PC-9 (cell line): ENCODE measurements around the gene CORIN. TPM values are rescaled to one million over a fixed set of nuclear protein-coding genes. Genes with fewer than 3 reads are reported as not detected.

Experiments
- BruUV-seq: library from RNA; stranded (reverse); fragments of 400-500 nt; replicated peaks from 2 replicates; lab custom pipeline; 2021; lab: Mats Ljungman, UMichigan
- CTCF ChIA-PET: fragments of 300-600 bp; sonication (Branson Sonifier 250); formaldehyde crosslinking; loops from one replicate; lab custom pipeline; 2022; ENCODE audit warnings: antibody characterized with exemption; lab: Charles Lee
- POLR2A ChIA-PET: fragments of 300-600 bp; sonication (Branson Sonifier 250); formaldehyde crosslinking; loops from one replicate; lab custom pipeline; 2022; ENCODE audit warnings: antibody characterized with exemption; ENCODE audit not compliant: unreplicated experiment; lab: Charles Lee
- DNase-seq, 2 experiments: peaks; one replicate each; pipeline versions ENCODE4 v3.0.0 to v3.0.0-alpha.2; 2015 to 2022; ENCODE audit warnings: mixed read lengths in 1 of 2
- H2AFZ ChIP-seq: fragments of 200-600 bp; sonication (generic); 2 replicates; pipeline ENCODE4 v1.8.1; 2017; ENCODE audit warnings: antibody characterized with exemption
- H3F3A ChIP-seq: fragments of 200-600 bp; sonication (generic); 2 replicates; pipeline ENCODE4 v1.8.1; 2017; ENCODE audit warnings: antibody characterized with exemption, mild to moderate bottlenecking, low read depth; ENCODE audit not compliant: insufficient read depth
- H3K27ac ChIP-seq: fragments of 200-600 bp; sonication (generic); 2 replicates; pipeline ENCODE4 v1.6.1; 2016; ENCODE audit warnings: mixed run types
- H3K27me3 ChIP-seq: fragments of 200-600 bp; sonication (generic); 2 replicates; pipeline ENCODE4 v1.6.1; 2016; ENCODE audit warnings: low read depth, mixed run types; ENCODE audit not compliant: insufficient read depth
- H3K36me3 ChIP-seq: fragments of 200-600 bp; sonication (generic); 2 replicates; pipeline ENCODE4 v1.6.1; 2016; ENCODE audit warnings: low read depth, mixed run types
- H3K4me1 ChIP-seq: fragments of 200-600 bp; sonication (generic); replicated peaks from 2 replicates; pipeline ENCODE4 v1.6.1; 2016; ENCODE audit warnings: mixed run types; ENCODE audit not compliant: insufficient read depth
- H3K4me2 ChIP-seq: fragments of 200-600 bp; sonication (generic); 2 replicates; pipeline ENCODE4 v1.6.1; 2017; ENCODE audit warnings: mixed run types
- H3K4me3 ChIP-seq: fragments of 200-600 bp; sonication (generic); 2 replicates; pipeline ENCODE4 v1.6.1; 2016; ENCODE audit warnings: mixed run types
- H3K79me2 ChIP-seq: fragments of 200-600 bp; sonication (generic); 2 replicates; pipeline ENCODE4 v1.6.1; 2017; ENCODE audit warnings: low read depth, mixed run types
- H3K9me2 ChIP-seq: fragments of 200-600 bp; sonication (generic); 2 replicates; pipeline ENCODE4 v1.8.1; 2017; ENCODE audit warnings: mild to moderate bottlenecking; ENCODE audit not compliant: insufficient read depth
- H3K9me3 ChIP-seq: fragments of 200-600 bp; sonication (generic); 2 replicates; pipeline ENCODE4 v1.8.1; 2016; ENCODE audit warnings: low read depth; ENCODE audit not compliant: insufficient read depth
- H4K20me1 ChIP-seq: fragments of 200-600 bp; sonication (generic); 2 replicates; pipeline ENCODE4 v1.8.1; 2017; ENCODE audit not compliant: insufficient read depth
- EZH2 ChIP-seq: fragments of 200-600 bp; sonication (generic); IDR thresholded peaks from 2 replicates; pipeline ENCODE4 v1.8.0; 2017; ENCODE audit warnings: antibody characterized with exemption, low read depth
- intact Hi-C: fragments of 100-400 bp; cut with micrococcal nuclease; formaldehyde crosslinking; loops from one replicate; pipeline ENCODE4 v1.10.0; 2022; ENCODE audit not compliant: unreplicated experiment
- total RNA-seq: library from RNA; stranded (reverse); gene quantifications from 2 replicates; pipeline ENCODE4 v1.2.3, GENCODE V29; 2021
- TF ChIP-seq, protein P1 (sequence below): fragments of 200-600 bp; sonication (generic); conservative IDR thresholded peaks from 2 replicates; pipeline ENCODE4 v1.6.1; 2017; ENCODE audit warnings: mixed run types, antibody characterized with exemption, mild to moderate bottlenecking, moderate library complexity

The CORIN gene
- total RNA-seq, 1 experiment from 2014 or later, result not detected

DNA sequence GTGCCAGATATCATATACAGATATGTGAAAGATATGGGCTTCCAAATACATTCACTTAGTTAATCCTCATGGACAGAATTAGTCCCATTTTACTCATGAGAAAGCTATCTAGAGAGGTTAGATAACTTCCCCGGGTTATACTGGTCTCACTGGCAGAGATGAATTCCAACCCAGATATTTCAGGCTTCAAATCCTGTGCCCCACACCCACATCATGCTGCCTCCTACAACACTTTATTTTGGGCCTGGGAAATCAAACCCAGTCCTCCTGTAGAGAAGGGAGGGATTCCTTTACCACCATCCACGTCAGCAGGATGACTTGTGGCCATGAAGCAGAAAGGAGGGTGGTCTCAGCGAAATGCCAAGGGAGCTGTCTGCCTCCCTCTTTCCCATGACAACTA, 239.0 kb downstream of the CORIN start:
- DNase-seq, result no peak
- Histone ChIP-seq H3K4me2 (no peak overlapping the region), H3K79me2 (no peaks in the 10 kb centered on the region), H3F3A (no peaks in the 10 kb centered on the region), H3K27ac (no peak overlapping the region), H3K27me3 (no peaks in the 10 kb centered on the region), H3K9me3 (no peaks in the 10 kb centered on the region), H3K36me3 (no peaks in the 10 kb centered on the region), H3K4me3 (no peak overlapping the region), H3K4me1 (no peaks in the 10 kb centered on the region), H4K20me1 (no peaks in the 10 kb centered on the region), H3K9me2 (no peaks in the 10 kb centered on the region), H2AFZ (no peak overlapping the region)
- TF ChIP-seq, protein P1, sequence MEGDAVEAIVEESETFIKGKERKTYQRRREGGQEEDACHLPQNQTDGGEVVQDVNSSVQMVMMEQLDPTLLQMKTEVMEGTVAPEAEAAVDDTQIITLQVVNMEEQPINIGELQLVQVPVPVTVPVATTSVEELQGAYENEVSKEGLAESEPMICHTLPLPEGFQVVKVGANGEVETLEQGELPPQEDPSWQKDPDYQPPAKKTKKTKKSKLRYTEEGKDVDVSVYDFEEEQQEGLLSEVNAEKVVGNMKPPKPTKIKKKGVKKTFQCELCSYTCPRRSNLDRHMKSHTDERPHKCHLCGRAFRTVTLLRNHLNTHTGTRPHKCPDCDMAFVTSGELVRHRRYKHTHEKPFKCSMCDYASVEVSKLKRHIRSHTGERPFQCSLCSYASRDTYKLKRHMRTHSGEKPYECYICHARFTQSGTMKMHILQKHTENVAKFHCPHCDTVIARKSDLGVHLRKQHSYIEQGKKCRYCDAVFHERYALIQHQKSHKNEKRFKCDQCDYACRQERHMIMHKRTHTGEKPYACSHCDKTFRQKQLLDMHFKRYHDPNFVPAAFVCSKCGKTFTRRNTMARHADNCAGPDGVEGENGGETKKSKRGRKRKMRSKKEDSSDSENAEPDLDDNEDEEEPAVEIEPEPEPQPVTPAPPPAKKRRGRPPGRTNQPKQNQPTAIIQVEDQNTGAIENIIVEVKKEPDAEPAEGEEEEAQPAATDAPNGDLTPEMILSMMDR, result no peak
- no peak for TF ChIP-seq EZH2
- ChIA-PET CTCF (no interaction called here), POLR2A (no interaction called here)
- BruUV-seq, result no TSS peak
- intact Hi-C loops, result no loop called here

DNA sequence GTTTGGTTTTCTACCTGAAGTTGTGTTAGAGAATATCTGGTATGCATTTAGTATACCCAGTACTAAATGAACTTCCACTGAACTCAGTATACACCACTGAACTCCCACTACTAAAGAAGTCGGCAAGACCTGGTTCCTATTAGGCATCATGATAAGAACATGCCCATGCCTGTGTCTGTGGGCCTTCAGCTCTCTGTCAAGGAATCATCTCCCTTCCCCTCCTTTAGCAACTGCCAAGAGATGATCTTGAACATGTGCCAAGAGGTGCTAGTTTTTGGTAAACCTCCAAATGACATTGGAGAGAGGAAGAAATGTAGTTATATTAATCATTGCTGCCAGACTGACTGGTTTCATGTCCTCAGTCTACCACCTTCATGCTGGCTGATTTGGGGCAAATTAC, 239.5 kb downstream of the CORIN start:
- Histone ChIP-seq H3K4me1 (no peaks in the 10 kb centered on the region), H3K4me3 (no peak overlapping the region), H3K36me3 (no peaks in the 10 kb centered on the region), H4K20me1 (no peaks in the 10 kb centered on the region), H3K79me2 (no peaks in the 10 kb centered on the region), H3K4me2 (no peak overlapping the region), H3F3A (no peaks in the 10 kb centered on the region), H3K27ac (no peak overlapping the region), H3K9me3 (no peaks in the 10 kb centered on the region), H3K27me3 (no peaks in the 10 kb centered on the region), H3K9me2 (no peaks in the 10 kb centered on the region), H2AFZ (no peak overlapping the region)
- ChIA-PET POLR2A (no interaction called here), CTCF (no interaction called here)
- no peak for DNase-seq
- no TSS peak for BruUV-seq
- intact Hi-C loops, result no loop called here
- TF ChIP-seq, protein P1, result no peak
- no peak for TF ChIP-seq EZH2

DNA sequence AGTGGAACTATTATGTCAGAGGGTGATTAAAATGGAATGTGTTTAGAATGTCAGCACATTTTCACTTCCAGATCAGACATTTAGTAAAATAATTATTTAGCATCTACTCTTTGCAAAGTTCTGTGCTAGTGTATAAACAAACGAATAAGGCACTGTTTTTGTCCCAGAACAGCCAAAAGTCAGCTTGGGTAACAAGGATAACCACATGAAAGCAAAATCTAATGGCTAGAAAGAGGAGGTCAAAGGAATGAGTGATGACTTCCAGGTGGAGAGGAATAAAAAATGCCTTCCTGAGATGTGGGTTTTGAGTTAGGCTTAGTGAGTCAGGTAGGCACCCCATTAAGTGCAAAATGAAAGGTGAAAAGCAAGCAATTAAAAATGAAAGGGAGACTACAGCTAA, 240.2 kb downstream of the CORIN start:
- no TSS peak for BruUV-seq
- H3K36me3 ChIP-seq, result no peaks in the 10 kb centered on the region
- H3K9me2 ChIP-seq, result no peaks in the 10 kb centered on the region
- H3K4me2 ChIP-seq, result no peak overlapping the region
- no peaks in the 10 kb centered on the region for H3K9me3 ChIP-seq
- no peaks in the 10 kb centered on the region for H4K20me1 ChIP-seq
- TF ChIP-seq, protein P1, result no peak
- TF ChIP-seq EZH2, result no peak
- ChIA-PET CTCF (no interaction called here), POLR2A (no interaction called here)
- DNase-seq, result no peak
- no peak overlapping the region for H3K27ac ChIP-seq
- intact Hi-C loops, result no loop called here
- no peaks in the 10 kb centered on the region for H3F3A ChIP-seq
- no peaks in the 10 kb centered on the region for H3K4me1 ChIP-seq
- no peak overlapping the region for H2AFZ ChIP-seq
- H3K27me3 ChIP-seq, result no peaks in the 10 kb centered on the region
- H3K79me2 ChIP-seq, result no peaks in the 10 kb centered on the region
- H3K4me3 ChIP-seq, result no peak overlapping the region
